ENCODE results near the gene CCDC172. TPM values are rescaled to one million over a fixed set of nuclear protein-coding genes. Genes with fewer than 3 reads are reported as not detected.

CCDC172 gene
- total and polyA plus RNA-seq, 2 of the 4 experiments (the other 2 are of a cell fraction) = not detected

DNA sequence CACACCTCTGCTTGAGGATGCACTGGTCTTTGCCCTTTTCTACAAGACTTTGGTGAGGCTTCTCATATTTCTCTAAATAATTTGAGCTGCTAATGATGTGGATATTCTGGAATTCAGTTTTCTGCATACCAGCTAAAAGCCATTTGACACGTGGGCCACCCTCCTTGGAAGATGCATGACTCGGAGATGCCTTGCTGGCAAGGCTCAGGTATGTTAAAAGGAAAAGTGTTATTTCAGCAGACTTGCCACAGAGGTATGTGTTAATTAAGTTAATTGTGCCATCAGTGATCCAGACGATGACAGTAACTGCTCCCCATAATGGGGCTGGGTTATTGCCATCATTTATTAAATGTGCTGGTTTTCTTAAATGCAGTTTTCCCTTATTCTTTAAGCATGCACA lies 42.5 kb upstream of the CCDC172 start:
- no peak overlapping the region for H3K56ac ChIP-seq (ENCODE audit: extremely low read depth, insufficient read depth, low read length)
- no peak overlapping the region for H2BK5ac ChIP-seq (ENCODE audit: low read depth, low read length, poor library complexity, severe bottlenecking)
- no peaks in the 10 kb centered on the region for H3K79me1 ChIP-seq (ENCODE audit: low read depth in 1 of 2, low read length in 2 of 2)
- no TSS peak for BruUV-seq (replicated peaks)
- H3K9me3 ChIP-seq (ENCODE audit: control insufficient read depth, insufficient read depth, low read length) = no peaks in the 10 kb centered on the region
- no peak overlapping the region for H3K9ac ChIP-seq (ENCODE audit: low read depth, low read length)
- H4K91ac ChIP-seq (ENCODE audit: insufficient read depth, low read depth, low read length) = no peak overlapping the region
- ChIA-PET CTCF (no interaction called here), POLR2A (ENCODE audit: unreplicated experiment) (interaction anchor here (0.6 kb wide), 1 partner anchor 565 kb away, joined by 3 read pairs; no protein-coding TSS in a partner anchor)
- no peak overlapping the region for H3K4me3 ChIP-seq (ENCODE audit: insufficient read depth, low read depth, low read length)
- no peaks in the 10 kb centered on the region for H4K20me1 ChIP-seq (ENCODE audit: insufficient read depth, low read length)
- TF ChIP-seq POLR2A (IDR thresholded peaks at IDR 0.05; ENCODE audit: low read depth, low read length) (no peak), MXI1 (IDR thresholded peaks at IDR 0.05; ENCODE audit: borderline replicate concordance, low read depth, low read length) (no peak), BHLHE40 (IDR thresholded peaks at IDR 0.05; ENCODE audit: low read depth, low read length) (no peak), CHD1 (IDR thresholded peaks at IDR 0.05; ENCODE audit: low read depth, low read length) (no peak), RFX5 (IDR thresholded peaks at IDR 0.05; ENCODE audit: low read depth, low read length) (no peak), RAD21 (IDR thresholded peaks at IDR 0.05; ENCODE audit: low read length) (no peak), NFE2L2 (IDR thresholded peaks at IDR 0.05; ENCODE audit: low read depth, low read length) (no peak), MAFK (IDR thresholded peaks at IDR 0.05; ENCODE audit: low read depth, low read length) (no peak)
- TF ChIP-seq, protein P1, sequence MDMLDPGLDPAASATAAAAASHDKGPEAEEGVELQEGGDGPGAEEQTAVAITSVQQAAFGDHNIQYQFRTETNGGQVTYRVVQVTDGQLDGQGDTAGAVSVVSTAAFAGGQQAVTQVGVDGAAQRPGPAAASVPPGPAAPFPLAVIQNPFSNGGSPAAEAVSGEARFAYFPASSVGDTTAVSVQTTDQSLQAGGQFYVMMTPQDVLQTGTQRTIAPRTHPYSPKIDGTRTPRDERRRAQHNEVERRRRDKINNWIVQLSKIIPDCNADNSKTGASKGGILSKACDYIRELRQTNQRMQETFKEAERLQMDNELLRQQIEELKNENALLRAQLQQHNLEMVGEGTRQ (IDR thresholded peaks at IDR 0.05; ENCODE audit: low read depth, low read length) = no peak
- TF ChIP-seq, protein P2, sequence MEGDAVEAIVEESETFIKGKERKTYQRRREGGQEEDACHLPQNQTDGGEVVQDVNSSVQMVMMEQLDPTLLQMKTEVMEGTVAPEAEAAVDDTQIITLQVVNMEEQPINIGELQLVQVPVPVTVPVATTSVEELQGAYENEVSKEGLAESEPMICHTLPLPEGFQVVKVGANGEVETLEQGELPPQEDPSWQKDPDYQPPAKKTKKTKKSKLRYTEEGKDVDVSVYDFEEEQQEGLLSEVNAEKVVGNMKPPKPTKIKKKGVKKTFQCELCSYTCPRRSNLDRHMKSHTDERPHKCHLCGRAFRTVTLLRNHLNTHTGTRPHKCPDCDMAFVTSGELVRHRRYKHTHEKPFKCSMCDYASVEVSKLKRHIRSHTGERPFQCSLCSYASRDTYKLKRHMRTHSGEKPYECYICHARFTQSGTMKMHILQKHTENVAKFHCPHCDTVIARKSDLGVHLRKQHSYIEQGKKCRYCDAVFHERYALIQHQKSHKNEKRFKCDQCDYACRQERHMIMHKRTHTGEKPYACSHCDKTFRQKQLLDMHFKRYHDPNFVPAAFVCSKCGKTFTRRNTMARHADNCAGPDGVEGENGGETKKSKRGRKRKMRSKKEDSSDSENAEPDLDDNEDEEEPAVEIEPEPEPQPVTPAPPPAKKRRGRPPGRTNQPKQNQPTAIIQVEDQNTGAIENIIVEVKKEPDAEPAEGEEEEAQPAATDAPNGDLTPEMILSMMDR (conservative IDR thresholded peaks at IDR 0.05; ENCODE audit: low read depth, low read length) = no peak
- peaks cover 2% of the 10 kb centered on the region; the same call in 1 of the 2 replicates for H3K27me3 ChIP-seq (ENCODE audit: control insufficient read depth, insufficient read depth, low read length)
- no peak overlapping the region for H2AK5ac ChIP-seq (ENCODE audit: low read depth, low read length)
- dilution Hi-C loops (cut with HindIII; ENCODE audit: low sequenced_read_pairs, unreplicated experiment) (no loop called here), in situ Hi-C loops (cut with MboI; ENCODE audit: low sequenced_read_pairs) (no loop called here), intact Hi-C loops (cut with micrococcal nuclease) (loop anchor here (10.0 kb wide), 1 partner anchor 927 kb away; no protein-coding TSS in a partner anchor)
- ATAC-seq (ENCODE audit: low read depth) (no peak), DNase-seq (no peak)
- WGBS, 2 experiments (ENCODE audit: extremely low coverage in 2 of 2, insufficient read length in 1 of 2) = no CpG with 5 or more reads among the region's 3 CpGs
- H3K4ac ChIP-seq (ENCODE audit: low read depth, low read length) = no peak overlapping the region
- no peak overlapping the region for H3K27ac ChIP-seq (ENCODE audit: insufficient read depth, low read length)
- H2BK20ac ChIP-seq (ENCODE audit: low read depth, low read length) = no peak overlapping the region
- no peak overlapping the region for H3K23ac ChIP-seq (ENCODE audit: low read depth, low read length)
- no peak overlapping the region for H2BK15ac ChIP-seq (ENCODE audit: low read depth, low read length)
- no peak overlapping the region for H2BK120ac ChIP-seq (ENCODE audit: low read depth, low read length)
- no peak overlapping the region for H4K8ac ChIP-seq (ENCODE audit: low read depth in 2 of 2, low read length in 2 of 2)
- H3K4me1 ChIP-seq (ENCODE audit: control insufficient read depth, insufficient read depth, low read length) = no peaks in the 10 kb centered on the region
- H3K14ac ChIP-seq (replicated peaks; ENCODE audit: low read depth, low read length) = no peak overlapping the region
- H3K36me3 ChIP-seq (ENCODE audit: control insufficient read depth, insufficient read depth, low read length) = no peaks in the 10 kb centered on the region
- no peak overlapping the region for H2AK9ac ChIP-seq (replicated peaks; ENCODE audit: low read depth, low read length, poor library complexity)
- H4K5ac ChIP-seq (ENCODE audit: low read depth, low read length) = no peak overlapping the region
- H2AFZ ChIP-seq (replicated peaks; ENCODE audit: low read length, poor library complexity) = no peak overlapping the region
- H3K9me1 ChIP-seq (ENCODE audit: insufficient read depth, low read length) = no peaks in the 10 kb centered on the region
- H3K4me2 ChIP-seq (ENCODE audit: low read depth, low read length) = no peak overlapping the region
- H3K18ac ChIP-seq (ENCODE audit: low read depth, low read length) = no peak overlapping the region

All from IMR-90 (cell line).